Activated CD4-positive, alpha-beta T cell treated with anti-CD3 and anti-CD28 coated beads for 48 hours (primary cell): Measurements from ENCODE around the gene ALK.

Source experiments
- DNase-seq: peaks from one replicate; pipeline ENCODE4 v3.0.0-alpha.2; 2020

Gene ALK

GRCh38 chr2:29349316-29350030 lies 571.9 kb downstream of the ALK start:
- DNase-seq, result no peak

DNA sequence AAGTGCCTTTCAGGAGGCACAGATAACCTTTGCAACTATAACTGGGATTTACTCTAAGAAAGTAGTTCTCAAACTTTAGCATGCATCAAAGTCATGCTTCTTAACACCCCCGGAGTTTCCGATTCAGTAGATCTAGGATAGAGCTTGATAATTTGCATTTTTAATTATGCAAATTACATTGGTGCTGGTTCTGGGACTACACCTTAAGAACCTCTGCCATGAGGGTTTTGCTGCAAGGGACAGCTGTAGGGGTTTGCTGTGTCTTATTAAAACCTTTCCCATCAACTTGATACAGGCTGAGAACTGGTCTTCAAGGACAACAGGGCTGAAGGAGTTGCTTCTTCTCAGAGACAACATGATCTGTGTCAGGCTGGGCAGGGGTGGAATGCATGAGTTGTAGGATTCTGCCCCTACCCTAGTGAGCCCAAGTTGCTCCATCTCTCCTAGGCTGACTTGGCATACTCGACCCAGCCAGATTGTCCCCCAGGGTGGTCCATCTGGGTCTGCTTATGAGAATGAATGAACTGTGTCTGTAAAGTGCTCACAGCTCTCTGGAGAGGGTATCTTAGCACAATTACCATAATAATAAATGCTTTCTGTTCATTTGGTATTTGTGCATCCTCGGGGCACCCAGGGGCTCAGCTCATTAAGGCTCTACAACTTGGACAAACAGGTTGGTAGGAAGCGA lies 573.5 kb downstream of the ALK start:
- no peak for DNase-seq

DNA sequence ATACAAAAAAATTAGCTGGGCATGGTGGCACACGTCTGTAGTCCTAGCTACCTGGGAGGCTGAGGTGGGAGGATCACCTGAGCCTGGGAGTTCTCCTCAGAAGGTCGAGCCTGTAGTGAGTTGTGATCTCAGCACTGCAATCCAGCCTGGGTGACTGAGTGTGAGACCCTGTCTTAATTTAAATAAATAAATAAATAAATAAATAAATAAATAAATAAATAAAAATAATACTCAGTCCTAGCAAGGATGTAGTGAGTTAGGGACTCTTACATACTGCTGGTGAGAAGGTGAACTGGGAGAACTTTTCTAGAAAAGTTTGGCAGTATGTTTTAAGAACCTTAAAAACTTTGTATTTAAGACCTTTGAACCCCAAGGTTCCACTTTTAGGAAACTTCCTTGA lies 576.1 kb downstream of the ALK start:
- DNase-seq, result no peak

- no peak for DNase-seq
Measured at GRCh38 chr2:29343830-29344229, 577.6 kb downstream of the ALK start.

- DNase-seq, result no peak
Measured at GRCh38 chr2:29336341-29337241, 584.8 kb downstream of the ALK start.

GRCh38 chr2:29335396-29335795 lies 586.0 kb downstream of the ALK start:
- DNase-seq, result no peak

DNA sequence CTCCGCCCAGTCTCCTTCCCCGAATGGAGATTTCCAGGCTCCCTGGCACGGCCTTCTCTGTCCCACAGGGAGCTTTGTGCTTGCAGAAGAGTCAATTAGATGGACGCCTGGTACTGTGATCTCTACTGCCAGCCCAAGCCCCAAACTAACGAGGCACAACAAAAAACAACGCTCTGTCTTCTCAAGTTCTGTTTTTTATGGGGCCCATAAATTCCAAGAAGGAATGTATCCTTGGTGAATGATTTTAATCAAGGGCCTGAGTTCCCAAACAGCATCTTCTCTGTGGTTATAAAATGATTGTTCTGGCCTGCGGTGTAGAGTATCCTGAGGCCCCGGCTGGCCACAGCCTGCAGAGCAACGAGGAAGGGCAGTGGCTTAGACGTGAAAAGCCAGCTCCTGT lies 586.7 kb downstream of the ALK start:
- DNase-seq, result no peak

GRCh38 chr2:29332540-29332939 lies 588.8 kb downstream of the ALK start:
- no peak for DNase-seq

DNA sequence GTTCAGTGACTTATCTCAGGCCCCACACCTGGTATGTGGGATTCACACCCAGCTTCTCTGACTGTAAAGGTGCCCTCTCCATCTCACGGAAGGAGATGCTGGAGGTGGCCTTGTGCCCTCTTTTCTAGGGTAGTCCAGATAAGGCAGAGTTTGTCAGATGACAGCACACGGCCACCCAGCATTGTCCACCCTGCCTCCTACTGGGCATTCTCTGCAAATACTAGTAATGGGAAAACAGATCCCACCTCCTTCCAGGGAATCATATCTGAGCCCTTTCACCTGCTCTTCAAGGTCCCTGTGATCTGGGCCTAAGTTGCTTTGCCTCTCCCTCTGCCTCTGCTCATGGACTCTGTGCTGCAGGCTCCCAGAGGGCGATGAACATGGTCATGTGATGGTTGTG lies 591.5 kb downstream of the ALK start:
- no peak for DNase-seq

GRCh38 chr2:29326926-29327325 lies 594.5 kb downstream of the ALK start:
- DNase-seq, result no peak

- DNase-seq, result no peak
Measured at GRCh38 chr2:29325544-29325943, 595.8 kb downstream of the ALK start.

GRCh38 chr2:29323961-29324360 lies 597.4 kb downstream of the ALK start:
- DNase-seq, result no peak

DNA sequence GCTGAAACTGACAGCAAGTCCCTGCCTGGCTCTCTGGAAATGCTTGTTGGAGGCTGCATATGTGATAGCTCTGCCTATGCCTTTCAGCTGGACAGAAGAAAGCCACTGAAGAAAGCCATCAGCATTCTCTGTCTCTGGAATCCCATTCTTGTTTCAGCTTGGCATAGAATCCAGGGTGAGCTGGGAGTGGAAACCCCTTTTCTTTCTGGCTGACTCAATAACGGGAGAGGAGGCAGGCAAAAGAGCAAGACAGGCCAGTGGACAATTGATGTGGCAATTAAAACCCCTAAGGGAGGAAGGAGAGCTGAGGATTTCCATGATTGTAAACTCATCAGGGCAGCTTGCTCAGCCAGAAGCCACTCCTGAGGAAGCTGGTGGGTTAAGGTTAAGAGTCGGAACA lies 598.1 kb downstream of the ALK start:
- no peak for DNase-seq

DNA sequence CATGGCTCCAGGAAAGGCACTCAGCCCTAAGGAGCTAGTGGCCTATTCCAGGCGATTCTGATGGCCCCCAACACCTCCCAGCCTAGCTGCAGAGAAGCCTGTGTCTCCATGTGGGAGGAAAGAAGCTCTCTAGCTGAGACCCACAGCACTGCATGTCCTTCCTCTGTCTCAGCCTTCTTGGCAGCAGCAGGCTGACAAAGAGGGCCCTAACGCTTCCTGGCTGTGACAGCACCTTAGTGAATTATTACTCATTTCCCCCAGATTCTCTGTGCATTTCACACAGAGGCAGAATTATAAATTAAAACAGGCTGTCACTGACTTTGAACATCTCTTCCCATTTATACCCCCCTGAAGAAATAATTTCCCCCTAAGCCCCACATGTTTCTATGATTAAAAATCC lies 599.4 kb downstream of the ALK start:
- peak; percentile 43 for DNase-seq

DNA sequence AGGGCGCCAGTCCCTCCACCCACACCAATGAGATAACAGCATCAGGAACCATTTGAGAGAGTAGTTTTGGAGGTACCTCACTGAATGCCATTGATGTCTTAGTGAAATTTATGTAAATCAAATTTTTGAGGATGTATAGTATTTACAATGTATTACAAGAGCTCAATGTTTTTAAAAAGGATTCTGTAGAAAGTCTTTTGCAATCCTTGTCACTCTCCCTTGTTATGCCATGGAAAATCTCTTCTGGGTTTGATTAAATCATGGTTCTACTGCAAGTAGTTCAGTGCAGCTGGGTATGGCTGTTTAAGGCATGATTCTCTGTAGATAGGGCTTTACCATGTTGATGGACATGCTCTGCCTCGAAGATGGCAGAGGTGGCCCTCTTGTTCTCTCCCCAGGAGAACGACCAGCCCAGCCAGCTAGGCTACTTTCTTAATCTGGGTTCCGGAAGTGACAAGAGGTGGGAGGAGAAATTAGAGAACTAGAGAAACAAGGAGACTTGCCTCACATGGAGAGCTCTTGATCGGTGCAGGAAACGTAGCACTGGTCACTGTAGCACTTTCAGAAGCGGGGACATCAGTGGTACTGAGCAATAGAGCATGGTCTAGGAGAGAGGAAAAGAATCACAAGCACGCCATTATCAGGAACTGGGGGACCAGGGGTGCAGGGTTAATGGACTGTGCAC lies 603.4 kb downstream of the ALK start:
- DNase-seq, result no peak

GRCh38 chr2:29317077-29317517 lies 604.3 kb downstream of the ALK start:
- DNase-seq, result no peak

- DNase-seq, result peak; percentile 75
Measured at GRCh38 chr2:29314816-29315571, 606.4 kb downstream of the ALK start.

DNA sequence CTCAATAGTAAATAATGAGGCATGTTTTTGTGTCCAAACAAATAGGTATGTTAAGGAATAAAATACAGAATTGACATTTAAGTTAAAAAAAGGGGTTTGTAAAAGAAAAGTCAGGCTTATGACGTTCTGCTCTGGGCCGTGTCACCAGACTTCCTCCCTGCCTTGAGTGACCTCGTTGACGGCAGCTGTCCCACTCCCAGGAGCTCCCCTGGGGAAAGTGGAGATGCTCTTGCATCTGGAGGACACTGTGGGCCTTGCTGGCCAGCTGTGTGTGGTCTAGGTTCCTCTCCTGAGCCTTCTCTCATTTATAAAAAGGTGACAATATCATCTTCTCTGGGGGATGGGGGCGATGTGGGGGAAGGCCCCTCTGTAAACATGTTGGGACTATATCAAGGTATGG lies 609.9 kb downstream of the ALK start:
- DNase-seq, result no peak

- DNase-seq, result no peak
Measured at GRCh38 chr2:29310650-29311348, 610.6 kb downstream of the ALK start.

DNA sequence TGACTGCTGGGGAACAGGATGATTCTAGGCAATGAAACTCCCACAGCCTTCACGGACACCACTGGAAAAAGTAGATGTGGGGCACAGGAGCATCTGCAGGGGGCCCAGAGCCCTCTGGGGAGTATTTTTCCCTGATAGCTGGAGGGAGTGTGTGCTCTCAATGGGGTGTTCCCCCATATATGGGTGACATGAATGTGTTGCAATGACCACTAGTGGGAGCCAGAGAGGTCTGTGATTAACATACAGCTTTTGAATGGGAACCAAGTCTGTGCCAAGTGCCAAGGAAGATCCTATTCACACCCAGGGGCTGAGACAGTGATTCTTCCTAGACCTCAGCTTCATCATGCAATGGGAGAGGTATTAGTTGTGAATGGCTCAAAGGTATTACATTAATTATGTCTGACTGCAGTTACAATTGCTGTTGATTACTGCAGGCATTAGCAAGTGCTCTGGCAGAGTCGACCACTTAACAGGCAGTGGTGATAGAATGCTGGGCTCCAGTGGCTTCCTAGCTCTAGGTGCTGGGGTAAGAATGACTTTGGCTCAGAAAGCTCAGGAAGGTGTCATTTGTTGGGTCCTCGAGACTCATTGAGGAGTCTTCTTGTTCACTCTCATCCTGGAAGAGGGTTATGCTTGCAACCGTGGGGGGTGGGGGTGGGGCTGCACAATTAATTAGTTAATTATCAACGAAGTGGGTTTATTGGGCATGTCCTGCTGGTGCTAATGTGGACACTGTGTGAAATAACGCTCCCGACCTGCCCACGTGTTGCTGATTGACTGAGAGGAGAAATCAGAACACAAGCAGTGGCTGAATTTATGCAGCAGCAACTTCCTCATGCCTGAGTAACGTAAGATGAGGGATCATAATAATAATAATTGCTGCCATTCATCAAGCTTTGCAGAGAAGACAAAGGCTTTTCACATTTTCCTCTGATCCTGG lies 612.0 kb downstream of the ALK start:
- peak; percentile 51 for DNase-seq
